NCI-H446 (cell line): ENCODE measurements around the gene PANX3.

Experiments used
- DNase-seq, 2 experiments: peaks; one replicate each; lab custom pipeline; 2025; lab: John Stamatoyannopoulos, UW

The PANX3 gene

GRCh38 chr11:124657904-124658303, 46.7 kb downstream of the PANX3 start:
- no peak for DNase-seq

GRCh38 chr11:124658501-124658900, 47.3 kb downstream of the PANX3 start:
- DNase-seq: no peak

GRCh38 chr11:124658986-124659385, 47.8 kb downstream of the PANX3 start:
- DNase-seq: no peak

- DNase-seq: no peak
Observed at GRCh38 chr11:124661553-124661952, 50.3 kb downstream of the PANX3 start.

GRCh38 chr11:124662106-124662505, 50.9 kb downstream of the PANX3 start:
- no peak for DNase-seq

GRCh38 chr11:124663861-124664260, 52.6 kb downstream of the PANX3 start:
- no peak for DNase-seq

GRCh38 chr11:124667601-124668000, 56.4 kb downstream of the PANX3 start:
- DNase-seq: no peak

- DNase-seq: peak; percentile 13 to 46
Observed at GRCh38 chr11:124669193-124669592, 58.0 kb downstream of the PANX3 start.
